ENCODE data around the gene PLCXD3. TPM values are rescaled to one million over a fixed set of nuclear protein-coding genes. Genes with fewer than 3 reads are reported as not detected.

The PLCXD3 gene
- total RNA-seq, 2 donors from 2014 or later: not detected

DNA sequence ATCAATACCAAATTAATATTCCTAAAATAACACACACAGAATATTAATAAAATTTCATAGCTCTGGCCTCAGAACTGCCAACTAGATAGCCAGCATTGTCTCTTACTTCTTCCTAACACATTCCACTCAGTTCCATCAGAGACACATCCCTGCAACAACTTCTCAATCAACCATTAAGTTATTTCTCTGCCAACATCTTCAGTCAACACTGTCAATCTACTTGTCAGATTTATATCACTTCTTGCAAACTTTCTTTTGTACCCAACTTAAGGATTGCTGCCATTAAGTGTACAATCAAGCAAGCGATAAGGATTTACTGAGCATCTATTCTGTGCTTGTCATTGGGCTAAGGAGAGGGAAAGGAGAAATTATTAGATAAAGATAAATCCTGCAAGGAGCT lies 50.8 kb downstream of the PLCXD3 start:
- no peaks in the 10 kb centered on the region for H3K27me3 Mint-ChIP-seq
- peaks cover 12% of the 10 kb centered on the region for H3K9me3 Mint-ChIP-seq
- ATAC-seq (no peak), DNase-seq (ENCODE audit: low spot score) (no peak)
- H3K36me3 Mint-ChIP-seq: no peaks in the 10 kb centered on the region
- H3K27ac Mint-ChIP-seq: no peak overlapping the region
- H3K4me3 Mint-ChIP-seq: no peak overlapping the region
- H3K4me1 Mint-ChIP-seq (ENCODE audit: low read depth in 2 of 2): no peaks in the 10 kb centered on the region

GRCh38 chr5:41457094-41457493 lies 53.3 kb downstream of the PLCXD3 start:
- Mint-ChIP-seq H3K4me3 (no peak overlapping the region), H3K9me3 (peaks cover 12% of the 10 kb centered on the region), H3K27ac (no peak overlapping the region), H3K36me3 (no peaks in the 10 kb centered on the region), H3K4me1 (ENCODE audit: low read depth in 2 of 2) (no peaks in the 10 kb centered on the region), H3K27me3 (no peaks in the 10 kb centered on the region)
- DNase-seq (ENCODE audit: low spot score) (no peak), ATAC-seq (no peak)

GRCh38 chr5:41452506-41452905 lies 57.9 kb downstream of the PLCXD3 start:
- Mint-ChIP-seq H3K9me3 (peaks cover 16% of the 10 kb centered on the region), H3K27ac (no peak overlapping the region), H3K4me1 (ENCODE audit: low read depth in 2 of 2) (no peaks in the 10 kb centered on the region), H3K27me3 (no peaks in the 10 kb centered on the region), H3K36me3 (no peaks in the 10 kb centered on the region), H3K4me3 (no peak overlapping the region)
- DNase-seq (ENCODE audit: low spot score) (no peak), ATAC-seq (no peak)

DNA sequence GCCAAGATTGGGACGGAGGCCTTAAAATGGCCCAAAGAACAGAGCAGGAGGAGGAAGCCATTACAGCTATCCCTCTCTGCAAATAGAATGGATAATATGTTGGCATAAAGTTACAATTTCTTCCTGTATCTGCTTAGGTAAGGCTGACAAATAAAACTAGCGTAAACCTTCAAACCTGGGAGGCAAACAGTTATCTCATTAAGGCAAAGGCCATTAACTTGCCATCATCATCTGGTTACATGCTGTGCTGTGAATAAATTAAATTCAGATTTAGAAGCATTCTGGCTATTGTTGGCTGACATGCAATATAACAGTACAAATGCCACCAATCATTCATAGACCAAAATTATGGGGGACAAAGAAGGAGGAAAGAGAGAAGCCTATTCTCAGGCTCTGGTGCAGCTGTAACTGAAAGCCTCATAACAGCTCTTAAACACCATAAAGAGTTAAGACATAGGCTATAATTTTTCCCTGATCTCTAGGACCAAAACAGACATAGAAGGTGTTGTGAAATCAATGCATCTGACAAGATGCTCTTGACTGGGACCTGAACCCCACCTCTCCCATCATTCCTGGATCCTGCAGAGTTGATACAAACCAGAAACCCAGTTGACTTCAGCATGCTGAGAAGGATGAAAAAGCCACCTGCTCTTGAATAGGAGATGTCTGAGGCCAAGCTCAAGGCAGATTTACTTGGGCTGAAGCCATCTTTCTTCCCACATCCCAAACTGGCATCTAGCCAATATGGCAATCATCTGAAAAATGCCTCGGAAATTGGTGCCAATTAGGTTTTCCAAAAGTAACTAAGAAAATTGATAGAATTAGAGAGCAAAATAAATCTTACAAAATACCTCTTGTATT lies 62.5 kb downstream of the PLCXD3 start:
- Mint-ChIP-seq H3K4me1 (ENCODE audit: low read depth in 2 of 2) (no peaks in the 10 kb centered on the region), H3K4me3 (no peak overlapping the region), H3K9me3 (peaks cover 17% of the 10 kb centered on the region), H3K27me3 (no peaks in the 10 kb centered on the region), H3K36me3 (no peaks in the 10 kb centered on the region), H3K27ac (no peak overlapping the region)
- ATAC-seq: no peak
- DNase-seq (ENCODE audit: low spot score): no peak

GRCh38 chr5:41445937-41446563 lies 64.4 kb downstream of the PLCXD3 start:
- Mint-ChIP-seq H3K9me3 (peaks cover 17% of the 10 kb centered on the region), H3K27me3 (no peaks in the 10 kb centered on the region), H3K36me3 (no peaks in the 10 kb centered on the region), H3K27ac (no peak overlapping the region), H3K4me1 (ENCODE audit: low read depth in 2 of 2) (no peaks in the 10 kb centered on the region), H3K4me3 (no peak overlapping the region)
- DNase-seq (ENCODE audit: low spot score): no peak
- ATAC-seq: no peak

GRCh38 chr5:41435276-41435675 lies 75.1 kb downstream of the PLCXD3 start:
- no peaks in the 10 kb centered on the region for H3K27me3 Mint-ChIP-seq
- no peak overlapping the region for H3K4me3 Mint-ChIP-seq
- H3K4me1 Mint-ChIP-seq (ENCODE audit: low read depth in 2 of 2): no peaks in the 10 kb centered on the region
- no peak for ATAC-seq
- H3K27ac Mint-ChIP-seq: no peak overlapping the region
- peaks cover 7% of the 10 kb centered on the region for H3K9me3 Mint-ChIP-seq
- no peak for DNase-seq (ENCODE audit: low spot score)
- no peaks in the 10 kb centered on the region for H3K36me3 Mint-ChIP-seq

DNA sequence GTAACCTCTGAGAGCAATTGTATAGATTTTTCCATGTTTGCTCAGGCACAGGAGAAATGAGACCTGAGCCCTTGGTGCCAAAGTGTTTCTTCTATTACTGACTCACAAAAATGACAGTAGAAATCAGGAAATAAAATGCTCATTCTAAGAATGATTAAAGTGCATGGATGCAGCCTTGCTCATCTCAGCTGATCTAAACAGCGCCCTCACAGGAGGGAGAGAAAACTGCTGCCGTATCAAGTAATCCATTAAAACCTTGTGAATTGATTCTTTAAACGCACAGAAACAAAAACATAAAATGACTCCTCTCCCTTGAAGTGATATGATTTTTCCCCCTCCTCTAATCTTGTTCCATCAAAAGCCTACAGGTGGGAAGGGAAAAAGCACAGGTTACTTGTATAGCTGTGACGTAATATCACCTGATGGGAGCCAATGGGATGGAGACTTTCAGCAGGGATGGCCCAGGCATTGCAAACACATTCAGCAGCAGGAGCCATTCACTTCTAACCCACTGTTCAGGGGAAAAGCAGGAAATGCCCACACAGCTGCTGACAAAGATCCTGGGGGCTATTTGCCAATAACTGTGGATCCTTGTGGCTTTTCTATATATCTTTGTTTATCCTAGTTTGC lies 76.7 kb downstream of the PLCXD3 start:
- Mint-ChIP-seq H3K9me3 (peaks cover 7% of the 10 kb centered on the region), H3K4me1 (ENCODE audit: low read depth in 2 of 2) (no peaks in the 10 kb centered on the region), H3K36me3 (no peaks in the 10 kb centered on the region), H3K4me3 (no peak overlapping the region), H3K27ac (no peak overlapping the region), H3K27me3 (no peaks in the 10 kb centered on the region)
- DNase-seq (ENCODE audit: low spot score): no peak
- ATAC-seq: no peak

GRCh38 chr5:41432481-41433253 lies 77.7 kb downstream of the PLCXD3 start:
- Mint-ChIP-seq H3K9me3 (peaks cover 7% of the 10 kb centered on the region), H3K4me3 (no peak overlapping the region), H3K27me3 (no peaks in the 10 kb centered on the region), H3K27ac (no peak overlapping the region), H3K4me1 (ENCODE audit: low read depth in 2 of 2) (no peaks in the 10 kb centered on the region), H3K36me3 (no peaks in the 10 kb centered on the region)
- DNase-seq (ENCODE audit: low spot score): no peak
- no peak for ATAC-seq

DNA sequence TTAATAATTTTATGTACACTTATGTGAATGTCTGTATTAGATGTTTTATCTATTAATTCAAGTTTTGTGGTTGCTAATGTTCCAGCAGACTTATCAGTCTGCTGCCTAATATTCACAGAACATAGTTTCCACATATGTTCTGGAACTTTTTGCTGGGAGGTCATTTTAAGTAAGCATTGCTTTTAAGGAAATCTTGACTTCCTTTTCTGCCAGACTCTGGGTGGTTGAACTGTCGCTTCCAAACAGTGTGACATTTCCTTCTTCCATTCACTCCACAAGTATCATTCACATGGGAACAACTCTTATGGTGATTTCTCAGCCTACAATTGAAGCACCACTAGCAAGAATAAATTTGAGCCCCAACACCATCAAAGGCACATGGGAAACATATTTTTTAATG lies 82.9 kb downstream of the PLCXD3 start:
- no peak for ATAC-seq
- Mint-ChIP-seq H3K9me3 (no peaks in the 10 kb centered on the region), H3K36me3 (no peaks in the 10 kb centered on the region)

GRCh38 chr5:41425736-41426135 lies 84.7 kb downstream of the PLCXD3 start:
- Mint-ChIP-seq H3K27me3 (no peaks in the 10 kb centered on the region), H3K4me1 (ENCODE audit: low read depth in 2 of 2) (no peaks in the 10 kb centered on the region), H3K9me3 (no peaks in the 10 kb centered on the region), H3K4me3 (no peak overlapping the region), H3K36me3 (no peaks in the 10 kb centered on the region), H3K27ac (no peak overlapping the region)
- ATAC-seq (no peak), DNase-seq (ENCODE audit: low spot score) (no peak)

More for the DNA sequence above, 82.9 kb downstream of the PLCXD3 start:
- Mint-ChIP-seq H3K27me3 (no peaks in the 10 kb centered on the region), H3K4me3 (no peak overlapping the region), H3K27ac (no peak overlapping the region), H3K4me1 (ENCODE audit: low read depth in 2 of 2) (no peaks in the 10 kb centered on the region)
- DNase-seq (ENCODE audit: low spot score): no peak

GRCh38 chr5:41420492-41421067 lies 89.8 kb downstream of the PLCXD3 start:
- ATAC-seq: no peak
- H3K27ac Mint-ChIP-seq: no peak overlapping the region
- H3K9me3 Mint-ChIP-seq: no peaks in the 10 kb centered on the region
- H3K4me3 Mint-ChIP-seq: no peak overlapping the region
- no peaks in the 10 kb centered on the region for H3K4me1 Mint-ChIP-seq (ENCODE audit: low read depth in 2 of 2)
- no peaks in the 10 kb centered on the region for H3K36me3 Mint-ChIP-seq
- H3K27me3 Mint-ChIP-seq: no peaks in the 10 kb centered on the region
- DNase-seq (ENCODE audit: low spot score): no peak

DNA sequence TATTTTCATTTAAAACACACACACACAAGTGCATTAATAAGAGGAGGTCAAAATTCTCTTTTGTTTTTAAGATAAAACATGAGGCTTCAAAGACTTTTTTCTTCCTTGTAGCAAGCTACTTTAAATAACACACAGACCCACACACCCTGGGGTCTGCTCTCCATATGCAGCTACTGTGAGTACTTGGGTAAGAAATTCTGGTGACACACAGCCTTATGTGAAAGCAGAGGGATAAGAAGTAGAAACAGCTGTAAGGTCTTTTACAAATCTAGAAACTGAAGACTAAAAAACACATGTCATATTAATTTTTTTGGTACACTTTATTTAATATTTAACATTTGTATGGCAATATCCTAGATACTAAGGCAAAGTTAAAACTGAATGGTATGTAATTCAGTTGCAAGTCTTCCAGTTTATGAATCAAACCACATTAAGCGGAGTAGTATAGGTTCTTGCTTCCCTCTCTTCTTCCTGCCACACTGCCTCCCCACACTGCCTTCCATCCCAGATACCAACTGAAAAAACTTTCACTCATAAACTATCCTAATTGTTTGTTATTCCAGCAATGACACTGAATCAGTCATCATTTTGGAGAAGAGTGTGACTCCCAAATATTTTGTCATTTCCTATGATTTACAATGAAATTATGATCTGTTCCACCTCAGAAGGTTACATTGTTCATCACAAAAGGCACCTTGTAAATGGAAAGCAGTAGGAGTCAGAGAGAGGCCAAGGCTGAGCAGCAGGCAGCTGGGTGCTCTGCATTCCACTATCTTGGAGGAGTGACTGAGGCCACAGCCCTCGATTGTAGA lies 92.0 kb downstream of the PLCXD3 start:
- no peaks in the 10 kb centered on the region for H3K36me3 Mint-ChIP-seq
- H3K4me3 Mint-ChIP-seq: no peak overlapping the region
- H3K27ac Mint-ChIP-seq: no peak overlapping the region
- no peak for DNase-seq (ENCODE audit: low spot score)
- H3K9me3 Mint-ChIP-seq: no peaks in the 10 kb centered on the region
- ATAC-seq: no peak
- no peaks in the 10 kb centered on the region for H3K27me3 Mint-ChIP-seq
- H3K4me1 Mint-ChIP-seq (ENCODE audit: low read depth in 2 of 2): no peaks in the 10 kb centered on the region

- DNase-seq (ENCODE audit: low spot score) (no peak), ATAC-seq (no peak)
- Mint-ChIP-seq H3K4me3 (no peak overlapping the region), H3K36me3 (no peaks in the 10 kb centered on the region), H3K27ac (no peak overlapping the region), H3K27me3 (no peaks in the 10 kb centered on the region), H3K9me3 (peaks cover 2% of the 10 kb centered on the region), H3K4me1 (ENCODE audit: low read depth in 2 of 2) (no peaks in the 10 kb centered on the region)
Measured at GRCh38 chr5:41416336-41416735, 94.1 kb downstream of the PLCXD3 start.

Measured in natural killer cell treated with Interleukin-12 subunit alpha and Interleukin-12 subunit beta and Interleukin-15 and Interleukin-18, amount 100 ng/mL, for 72 hours (primary cell).